IMR-90 (cell line): Measurements from ENCODE around the gene BPIFB1. TPM values are rescaled to one million over a fixed set of nuclear protein-coding genes. Genes with fewer than 3 reads are reported as not detected.

Experiments
- ATAC-seq: fragments of 200-7000 bp; cut with Tn5 transposase; 2 replicates; pipeline ENCODE4 v1.9.1; 2020; ENCODE audit warnings: low read depth, mild to moderate bottlenecking, moderate library complexity
- BruUV-seq: library from RNA; stranded (reverse); fragments of 400-500 nt; replicated peaks from 2 replicates; lab custom pipeline; 2021; lab: Mats Ljungman, UMichigan
- CTCF ChIA-PET: fragments of 300-600 bp; formaldehyde crosslinking; extraction: SDS; loops from one replicate; lab custom pipeline; 2021; ENCODE audit warnings: antibody characterized with exemption; lab: Yijun Ruan, JAX
- POLR2A ChIA-PET: fragments of 300-600 bp; sonication (Branson Sonifier 250); formaldehyde crosslinking; loops from one replicate; lab custom pipeline; 2022; ENCODE audit warnings: antibody characterized with exemption; ENCODE audit not compliant: unreplicated experiment; lab: Charles Lee
- DNase-seq: peaks from one replicate; pipeline ENCODE4 v3.0.0; 2013
- H2AFZ ChIP-seq: replicated peaks from 2 replicates; pipeline ENCODE3; 2013; ENCODE audit warnings: low read length, mild to moderate bottlenecking; ENCODE audit not compliant: poor library complexity
- H2AK5ac ChIP-seq: 2 replicates; pipeline ENCODE4 v1.6.1; 2013; ENCODE audit warnings: low read depth, low read length, inconsistent platforms
- H2AK9ac ChIP-seq: replicated peaks from 2 replicates; pipeline ENCODE3; 2013; ENCODE audit warnings: mild to moderate bottlenecking, low read depth, low read length, moderate library complexity; ENCODE audit not compliant: poor library complexity
- H2BK120ac ChIP-seq: 2 replicates; pipeline ENCODE4 v1.6.1; 2013; ENCODE audit warnings: low read depth, low read length, inconsistent platforms
- H2BK15ac ChIP-seq: 3 replicates; pipeline ENCODE4 v1.6.1; 2013; ENCODE audit warnings: low read depth, low read length, inconsistent platforms
- H2BK20ac ChIP-seq: 2 replicates; pipeline ENCODE4 v1.6.1; 2013; ENCODE audit warnings: low read depth, mild to moderate bottlenecking, inconsistent platforms, low read length, moderate library complexity
- H2BK5ac ChIP-seq: 2 replicates; pipeline ENCODE4 v1.6.1; 2013; ENCODE audit warnings: mild to moderate bottlenecking, low read depth, low read length, inconsistent platforms; ENCODE audit not compliant: poor library complexity, severe bottlenecking
- H3K14ac ChIP-seq: replicated peaks from 2 replicates; pipeline ENCODE4 v1.6.1; 2013; ENCODE audit warnings: low read depth, low read length, inconsistent platforms
- H3K18ac ChIP-seq: 2 replicates; pipeline ENCODE4 v1.6.1; 2013; ENCODE audit warnings: low read depth, low read length, control low read depth
- H3K23ac ChIP-seq: 2 replicates; pipeline ENCODE4 v1.6.1; 2013; ENCODE audit warnings: low read depth, low read length, inconsistent platforms
- H3K27ac ChIP-seq: 2 replicates; pipeline ENCODE4 v1.5.1; 2013; ENCODE audit warnings: mild to moderate bottlenecking, control low read depth, low read length; ENCODE audit not compliant: insufficient read depth
- H3K27me3 ChIP-seq: 2 replicates; pipeline ENCODE4 v1.6.1; 2013; ENCODE audit warnings: low read length; ENCODE audit not compliant: control insufficient read depth, insufficient read depth
- H3K36me3 ChIP-seq: 2 replicates; pipeline ENCODE4 v1.6.1; 2013; ENCODE audit warnings: low read length, mixed read lengths; ENCODE audit not compliant: control insufficient read depth, insufficient read depth
- H3K4ac ChIP-seq: 2 replicates; pipeline ENCODE4 v1.6.1; 2013; ENCODE audit warnings: low read depth, low read length, inconsistent platforms
- H3K4me1 ChIP-seq: 2 replicates; pipeline ENCODE4 v1.6.1; 2013; ENCODE audit warnings: low read length, mixed read lengths; ENCODE audit not compliant: control insufficient read depth, insufficient read depth
- H3K4me2 ChIP-seq: 2 replicates; pipeline ENCODE4 v1.6.1; 2013; ENCODE audit warnings: low read depth, mild to moderate bottlenecking, control low read depth, low read length, moderate library complexity
- H3K4me3 ChIP-seq: 2 replicates; pipeline ENCODE4 v1.5.1; 2013; ENCODE audit warnings: low read depth, mild to moderate bottlenecking, control low read depth, low read length, moderate library complexity; ENCODE audit not compliant: insufficient read depth
- H3K56ac ChIP-seq: 2 replicates; pipeline ENCODE4 v1.6.1; 2013; ENCODE audit warnings: low read length, inconsistent platforms; ENCODE audit not compliant: insufficient read depth; ENCODE audit errors: extremely low read depth
- H3K79me1 ChIP-seq, 2 experiments: 2 replicates each; pipeline ENCODE4 v1.6.1; 2013; ENCODE audit warnings: low read length in 2 of 2, inconsistent platforms in 1 of 2, low read depth in 1 of 2
- H3K9ac ChIP-seq: 2 replicates; pipeline ENCODE4 v1.6.1; 2013; ENCODE audit warnings: low read depth, low read length, control low read depth
- H3K9me1 ChIP-seq: 2 replicates; pipeline ENCODE4 v1.6.1; 2013; ENCODE audit warnings: low read length, inconsistent platforms; ENCODE audit not compliant: insufficient read depth
- H3K9me3 ChIP-seq: 2 replicates; pipeline ENCODE4 v1.6.1; 2013; ENCODE audit warnings: low read length; ENCODE audit not compliant: control insufficient read depth, insufficient read depth
- H4K20me1 ChIP-seq: 2 replicates; pipeline ENCODE4 v1.6.1; 2013; ENCODE audit warnings: low read length, inconsistent platforms; ENCODE audit not compliant: insufficient read depth
- H4K5ac ChIP-seq: 2 replicates; pipeline ENCODE4 v1.6.1; 2013; ENCODE audit warnings: mild to moderate bottlenecking, low read depth, low read length, control low read depth
- H4K8ac ChIP-seq, 2 experiments: 2 replicates each; pipeline ENCODE4 v1.6.1; 2013; ENCODE audit warnings: low read depth in 2 of 2, low read length in 2 of 2, control low read depth in 1 of 2, inconsistent platforms in 1 of 2
- H4K91ac ChIP-seq: 2 replicates; pipeline ENCODE4 v1.6.1; 2013; ENCODE audit warnings: low read depth, low read length, inconsistent platforms; ENCODE audit not compliant: insufficient read depth
- CHD1 ChIP-seq: IDR thresholded peaks from 2 replicates; pipeline ENCODE4 v1.6.1; 2012; ENCODE audit warnings: low read depth, low read length, improper control_type of control experiment
- MAFK ChIP-seq: IDR thresholded peaks from 2 replicates; pipeline ENCODE4 v1.6.1; 2012; ENCODE audit warnings: low read depth, low read length, improper control_type of control experiment
- MXI1 ChIP-seq: IDR thresholded peaks from 2 replicates; pipeline ENCODE4 v1.6.1; 2012; ENCODE audit warnings: low read depth, mild to moderate bottlenecking, low read length, moderate library complexity, borderline replicate concordance
- RAD21 ChIP-seq: IDR thresholded peaks from 2 replicates; pipeline ENCODE4 v1.6.1; 2012; ENCODE audit warnings: low read length, improper control_type of control experiment
- WGBS, 2 experiments: methylation state at CpG; one replicate each; pipeline versions ENCODE4 v1.1.5 to v1.1.7; 2013; ENCODE audit warnings: missing lambda C conversion rate in 2 of 2; ENCODE audit not compliant: insufficient read length in 1 of 2; ENCODE audit errors: extremely low coverage in 2 of 2; 5-methylcytosine and 5-hydroxymethylcytosine counted together
- dilution Hi-C: fragments of 300-500 bp; cut with HindIII; formaldehyde crosslinking; loops from one replicate; pipeline ENCODE4 v1.14.3; 2018; ENCODE audit warnings: low sequenced_read_pairs; ENCODE audit not compliant: unreplicated experiment
- in situ Hi-C: fragments of 300-500 bp; cut with MboI; formaldehyde crosslinking; loops from 3 replicates; pipeline ENCODE4 v1.14.3; 2019; ENCODE audit warnings: low sequenced_read_pairs, inconsistent platforms, mixed read lengths
- intact Hi-C: fragments of 100-400 bp; cut with micrococcal nuclease; formaldehyde crosslinking; loops from 2 replicates; pipeline ENCODE4 v1.10.0; 2022
- polyA plus RNA-seq, 3 experiments: library from polyadenylated mRNA; depleted of rRNA; stranded (reverse); fragments of >200 nt; gene quantifications; 2 replicates each; pipeline ENCODE4 v1.2.3, GENCODE V29; 2012; ENCODE audit warnings: low replicate concordance in 1 of 3
- total RNA-seq: library from RNA; depleted of rRNA; stranded (reverse); fragments of >200 nt; gene quantifications from 2 replicates; pipeline ENCODE4 v1.2.3, GENCODE V29; 2012
- TF ChIP-seq, protein P1 (sequence below): fragments of 150-350 bp; IDR thresholded peaks from 2 replicates; pipeline ENCODE4 v1.6.1; 2017; ENCODE audit warnings: mild to moderate bottlenecking, antibody characterized with exemption, low read length, low read depth

Gene BPIFB1
- total and polyA plus RNA-seq, 2 of the 4 experiments (the other 2 are of a cell fraction): not detected

DNA sequence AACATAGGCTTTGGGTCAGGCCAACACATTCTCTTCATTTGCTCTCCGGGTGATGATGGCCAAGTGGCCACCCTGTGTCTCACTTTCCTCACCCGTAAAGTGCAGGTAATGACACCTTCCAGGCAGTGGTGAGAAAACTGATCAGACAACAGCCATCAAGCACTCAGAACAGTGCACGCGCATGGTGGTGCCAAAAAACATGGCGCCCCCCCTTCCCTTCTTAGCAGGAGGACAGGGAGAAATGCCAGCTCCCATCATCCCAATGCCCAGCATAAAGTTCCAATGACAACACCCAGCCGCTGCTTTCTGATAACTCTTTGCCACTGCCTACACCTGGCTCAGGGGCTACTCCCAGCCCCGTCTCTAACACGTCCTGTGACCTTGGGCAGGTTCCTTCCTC is 8.4 kb downstream of the BPIFB1 start:
- no peaks in the 10 kb centered on the region for H3K79me1 ChIP-seq
- no peak overlapping the region for H3K56ac ChIP-seq
- H2BK5ac ChIP-seq: no peak overlapping the region
- H3K23ac ChIP-seq: no peak overlapping the region
- dilution Hi-C loops: no loop called here
- H4K8ac ChIP-seq: no peak overlapping the region
- no peaks in the 10 kb centered on the region for H3K9me3 ChIP-seq
- H3K9ac ChIP-seq: no peak overlapping the region
- no peak for ATAC-seq
- H2AK9ac ChIP-seq: no peak overlapping the region
- no peak overlapping the region for H3K4ac ChIP-seq
- H3K36me3 ChIP-seq: no peaks in the 10 kb centered on the region
- CTCF ChIA-PET: interaction anchor here (1.4 kb wide), 1 partner anchor 30 kb away, joined by 3 read pairs; no protein-coding TSS in a partner anchor
- no peak for TF ChIP-seq CHD1
- TF ChIP-seq, protein P1, sequence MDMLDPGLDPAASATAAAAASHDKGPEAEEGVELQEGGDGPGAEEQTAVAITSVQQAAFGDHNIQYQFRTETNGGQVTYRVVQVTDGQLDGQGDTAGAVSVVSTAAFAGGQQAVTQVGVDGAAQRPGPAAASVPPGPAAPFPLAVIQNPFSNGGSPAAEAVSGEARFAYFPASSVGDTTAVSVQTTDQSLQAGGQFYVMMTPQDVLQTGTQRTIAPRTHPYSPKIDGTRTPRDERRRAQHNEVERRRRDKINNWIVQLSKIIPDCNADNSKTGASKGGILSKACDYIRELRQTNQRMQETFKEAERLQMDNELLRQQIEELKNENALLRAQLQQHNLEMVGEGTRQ: no peak
- TF ChIP-seq RAD21: no peak
- no peak for TF ChIP-seq MAFK
- TF ChIP-seq MXI1: no peak
- no peak overlapping the region for H2AFZ ChIP-seq
- no TSS peak for BruUV-seq
- no peak overlapping the region for H2AK5ac ChIP-seq
- intact Hi-C loops: no loop called here
- H2BK20ac ChIP-seq: no peak overlapping the region
- H4K20me1 ChIP-seq: peaks cover 4% of the 10 kb centered on the region; the same call in 1 of the 2 replicates
- no peak overlapping the region for H3K14ac ChIP-seq
- H3K27me3 ChIP-seq: peaks cover 23% of the 10 kb centered on the region
- POLR2A ChIA-PET: no interaction called here
- in situ Hi-C loops: no loop called here
- H3K4me2 ChIP-seq: no peak overlapping the region
- DNase-seq: no peak
- H4K91ac ChIP-seq: no peak overlapping the region
- H3K9me1 ChIP-seq: no peaks in the 10 kb centered on the region
- H2BK15ac ChIP-seq: no peak overlapping the region
- H3K4me3 ChIP-seq: no peak overlapping the region
- WGBS, 2 experiments: 100% methylated on average over 1 of the region's 8 CpGs; no CpG with 5 or more reads in 1 of the 2 experiments
- H3K18ac ChIP-seq: no peak overlapping the region
- no peak overlapping the region for H2BK120ac ChIP-seq
- H3K27ac ChIP-seq: no peak overlapping the region
- H3K4me1 ChIP-seq: no peaks in the 10 kb centered on the region
- no peak overlapping the region for H4K5ac ChIP-seq
